ENCODE data around the gene HDAC4.
A peak's percentile ranks its signal among the peaks of the same experiment; 100 is the strongest.

Gene HDAC4

GRCh38 chr2:239111401-239112100 lies 289.3 kb downstream of the HDAC4 start:
- no peak for DNase-seq

- no peak for DNase-seq
Observed at GRCh38 chr2:239110595-239111048, 290.2 kb downstream of the HDAC4 start.

GRCh38 chr2:239109928-239110545 lies 290.8 kb downstream of the HDAC4 start:
- DNase-seq: no peak

GRCh38 chr2:239109041-239109927 lies 291.5 kb downstream of the HDAC4 start:
- no peak for DNase-seq

- DNase-seq: no peak
Observed at GRCh38 chr2:239108459-239108858, 292.4 kb downstream of the HDAC4 start.

- DNase-seq: no peak
Observed at GRCh38 chr2:239107936-239108335, 292.9 kb downstream of the HDAC4 start.

GRCh38 chr2:239106966-239107365 lies 293.9 kb downstream of the HDAC4 start:
- no peak for DNase-seq

GRCh38 chr2:239106314-239106908 lies 294.4 kb downstream of the HDAC4 start:
- DNase-seq: peak in 1 of 2 donors; percentile 24

GRCh38 chr2:239105234-239105633 lies 295.6 kb downstream of the HDAC4 start:
- DNase-seq: no peak

- no peak for DNase-seq
Observed at GRCh38 chr2:239104800-239105199, 296.0 kb downstream of the HDAC4 start.

- DNase-seq: no peak
Observed at GRCh38 chr2:239103125-239104098, 297.4 kb downstream of the HDAC4 start.

GRCh38 chr2:239102266-239102665 lies 298.6 kb downstream of the HDAC4 start:
- no peak for DNase-seq

- DNase-seq: no peak
Observed at GRCh38 chr2:239101807-239102206, 299.0 kb downstream of the HDAC4 start.

- no peak for DNase-seq
Observed at GRCh38 chr2:239101071-239101470, 299.7 kb downstream of the HDAC4 start.

- DNase-seq: no peak
Observed at GRCh38 chr2:239099474-239099873, 301.3 kb downstream of the HDAC4 start.

GRCh38 chr2:239098288-239098970 lies 302.4 kb downstream of the HDAC4 start:
- DNase-seq: no peak

GRCh38 chr2:239097428-239097696 lies 303.5 kb downstream of the HDAC4 start:
- no peak for DNase-seq

- DNase-seq: no peak
Observed at GRCh38 chr2:239096676-239097427, 304.0 kb downstream of the HDAC4 start.

GRCh38 chr2:239095460-239096081 lies 305.2 kb downstream of the HDAC4 start:
- DNase-seq: no peak

- no peak for DNase-seq
Observed at GRCh38 chr2:239094867-239095266, 306.0 kb downstream of the HDAC4 start.

Data from stimulated activated CD4-positive, alpha-beta T cell treated with anti-CD3 and anti-CD28 coated beads, Interleukin-2, amount 100 ng/mL, for 24 hours (primary cell).